ENCODE measurements around the gene TSPAN17.

TSPAN17 gene

GRCh38 chr5:176661676-176662075, 14.4 kb downstream of the TSPAN17 start:
- DNase-seq = no peak

DNA sequence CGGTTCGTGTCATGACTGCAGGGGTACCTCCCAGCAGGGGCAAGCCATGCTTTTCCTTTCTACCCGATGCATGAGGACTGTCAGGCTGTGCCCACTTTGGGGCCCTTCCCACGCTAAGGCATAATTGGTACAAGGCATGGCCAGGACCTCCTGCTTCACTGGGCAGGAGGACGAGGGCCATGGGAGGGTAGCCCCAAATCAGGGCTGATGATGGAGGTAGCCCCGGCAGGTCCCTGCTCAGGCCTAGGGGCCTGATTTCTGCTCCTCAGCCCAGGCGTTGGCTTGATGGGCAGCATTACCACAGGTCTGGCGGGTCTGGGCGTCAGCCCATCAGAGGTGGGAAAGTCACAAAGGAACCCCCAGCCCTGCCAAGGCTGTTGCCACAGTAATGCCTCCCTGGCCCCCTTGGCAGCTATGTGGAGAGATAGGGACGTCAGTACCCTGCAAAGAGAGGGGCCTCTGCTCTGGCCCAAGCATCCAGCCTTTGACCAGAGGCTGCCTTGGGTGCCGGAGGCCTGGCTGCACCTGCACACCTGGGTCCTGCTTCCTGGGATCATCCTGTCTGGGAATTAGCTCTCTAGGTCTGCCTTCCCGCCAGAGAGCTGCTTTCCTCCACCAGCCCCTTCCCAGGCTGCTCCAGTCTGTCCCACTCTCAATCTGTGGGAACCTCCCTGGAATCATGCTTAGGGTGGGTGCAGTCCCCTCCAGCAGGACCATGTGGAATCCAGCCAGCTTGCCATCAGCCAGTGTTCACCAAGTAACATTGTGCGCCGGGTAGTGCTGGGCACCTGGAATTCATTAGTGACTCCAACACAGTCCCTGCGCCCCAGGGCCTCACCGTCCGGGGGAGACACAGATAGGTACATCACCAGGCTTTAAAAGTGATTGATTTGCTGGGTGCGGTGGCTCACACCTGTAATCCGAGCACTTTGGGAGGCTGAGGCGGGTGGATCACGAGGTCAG, 15.4 kb downstream of the TSPAN17 start:
- no peak for DNase-seq

- no peak for DNase-seq
These were observed 16.3 kb downstream of the TSPAN17 start for GRCh38 chr5:176663566-176663965.

DNA sequence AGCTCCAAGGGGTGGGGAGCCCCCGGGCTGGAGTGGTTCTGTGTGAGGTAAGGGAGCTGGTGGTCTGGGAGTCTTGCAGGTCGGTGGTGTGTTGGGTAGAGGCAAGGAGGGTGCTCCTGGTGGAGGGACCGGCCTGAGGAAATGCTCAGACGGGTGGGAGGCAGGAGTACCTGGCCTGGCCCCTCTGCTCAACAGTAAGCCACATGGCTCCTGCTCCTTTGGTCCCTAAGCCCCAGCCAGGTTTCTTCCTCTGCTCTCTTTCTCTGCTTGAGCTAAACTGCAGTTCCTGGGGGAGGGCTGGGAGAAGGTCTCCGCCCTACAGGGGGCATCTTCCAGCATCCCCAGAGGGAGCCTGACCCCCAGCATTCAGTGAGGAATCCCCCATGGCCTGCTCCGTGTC, 17.2 kb downstream of the TSPAN17 start:
- no peak for DNase-seq

GRCh38 chr5:176664886-176665285, 17.6 kb downstream of the TSPAN17 start:
- no peak for DNase-seq

GRCh38 chr5:176665517-176665916, 18.2 kb downstream of the TSPAN17 start:
- no peak for DNase-seq

GRCh38 chr5:176667637-176668036, 20.4 kb downstream of the TSPAN17 start:
- DNase-seq = no peak

GRCh38 chr5:176670449-176670848, 23.2 kb downstream of the TSPAN17 start:
- DNase-seq = no peak

DNA sequence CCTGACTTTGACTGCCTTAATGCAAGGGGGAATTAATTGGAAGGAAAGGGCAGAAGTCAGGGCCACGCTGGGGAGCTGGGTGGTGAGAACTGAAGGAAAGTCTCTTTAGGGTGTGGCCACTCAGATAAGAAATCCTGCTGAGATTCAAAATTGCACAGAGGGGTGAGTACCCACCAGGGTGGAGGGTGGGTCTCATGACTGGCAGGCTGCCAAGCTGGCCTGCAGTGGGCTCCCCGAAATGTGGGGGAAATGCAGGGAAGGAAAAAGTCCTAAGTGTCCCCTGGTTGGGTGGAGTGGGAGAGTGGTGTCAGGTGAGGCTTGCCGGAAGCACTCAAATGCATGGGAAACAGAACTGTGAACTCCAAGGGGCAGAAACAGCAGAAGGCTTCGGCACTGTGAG, 24.1 kb downstream of the TSPAN17 start:
- no peak for DNase-seq

GRCh38 chr5:176671890-176672747, 24.8 kb downstream of the TSPAN17 start:
- no peak for DNase-seq

DNA sequence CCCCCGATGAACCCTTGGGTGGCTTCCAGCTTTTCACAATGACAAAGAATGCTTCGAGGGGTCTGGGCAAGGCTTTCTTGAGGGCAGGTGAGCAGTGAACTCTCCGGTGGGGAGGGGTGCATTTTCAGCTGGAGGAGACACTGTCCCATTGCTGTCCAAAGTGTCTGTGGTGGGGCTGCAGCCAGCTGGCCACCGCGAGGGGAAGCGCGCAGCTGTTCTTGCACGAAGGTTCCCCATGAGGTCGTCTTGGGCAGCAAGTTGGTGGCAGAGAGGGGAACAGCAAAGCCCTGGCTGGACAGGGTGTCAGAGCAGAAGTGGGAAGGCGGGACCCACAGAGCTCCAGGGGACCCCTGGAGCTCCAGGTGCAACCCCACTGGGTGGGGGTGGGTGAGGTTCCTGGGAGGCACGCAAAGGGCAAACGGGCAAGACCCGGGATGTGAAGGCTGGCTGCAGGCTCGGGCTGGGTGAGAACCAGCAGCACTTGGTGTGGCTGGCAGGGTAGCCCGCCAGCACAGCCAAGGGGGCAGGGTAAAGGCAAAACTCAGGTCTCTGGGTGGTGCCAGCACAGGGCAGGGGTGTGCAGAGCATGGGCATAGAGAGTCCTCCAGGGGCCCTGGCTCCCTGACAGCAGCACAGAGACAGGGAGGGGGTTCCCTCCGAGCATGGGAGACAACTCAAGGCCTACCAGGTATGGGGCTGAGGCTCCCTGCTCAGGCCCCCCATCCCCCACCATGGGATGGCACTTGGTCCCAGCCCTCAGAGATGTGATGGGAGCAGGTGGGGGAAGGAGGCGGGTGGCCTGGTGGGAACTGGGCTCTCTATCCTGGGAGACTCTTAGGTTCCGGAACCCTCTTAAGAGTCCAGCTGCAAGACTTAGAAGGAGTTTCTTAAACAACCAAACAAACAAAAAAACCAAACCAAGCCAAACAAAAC, 26.6 kb downstream of the TSPAN17 start:
- no peak for DNase-seq

GRCh38 chr5:176674799-176675198, 27.5 kb downstream of the TSPAN17 start:
- DNase-seq = no peak

GRCh38 chr5:176675676-176676360, 28.5 kb downstream of the TSPAN17 start:
- no peak for DNase-seq

- no peak for DNase-seq
These were observed 29.1 kb downstream of the TSPAN17 start for GRCh38 chr5:176676361-176676824.

- no peak for DNase-seq
These were observed 30.1 kb downstream of the TSPAN17 start for GRCh38 chr5:176677209-176677939.

- no peak for DNase-seq
These were observed 31.3 kb downstream of the TSPAN17 start for GRCh38 chr5:176678584-176678983.

DNA sequence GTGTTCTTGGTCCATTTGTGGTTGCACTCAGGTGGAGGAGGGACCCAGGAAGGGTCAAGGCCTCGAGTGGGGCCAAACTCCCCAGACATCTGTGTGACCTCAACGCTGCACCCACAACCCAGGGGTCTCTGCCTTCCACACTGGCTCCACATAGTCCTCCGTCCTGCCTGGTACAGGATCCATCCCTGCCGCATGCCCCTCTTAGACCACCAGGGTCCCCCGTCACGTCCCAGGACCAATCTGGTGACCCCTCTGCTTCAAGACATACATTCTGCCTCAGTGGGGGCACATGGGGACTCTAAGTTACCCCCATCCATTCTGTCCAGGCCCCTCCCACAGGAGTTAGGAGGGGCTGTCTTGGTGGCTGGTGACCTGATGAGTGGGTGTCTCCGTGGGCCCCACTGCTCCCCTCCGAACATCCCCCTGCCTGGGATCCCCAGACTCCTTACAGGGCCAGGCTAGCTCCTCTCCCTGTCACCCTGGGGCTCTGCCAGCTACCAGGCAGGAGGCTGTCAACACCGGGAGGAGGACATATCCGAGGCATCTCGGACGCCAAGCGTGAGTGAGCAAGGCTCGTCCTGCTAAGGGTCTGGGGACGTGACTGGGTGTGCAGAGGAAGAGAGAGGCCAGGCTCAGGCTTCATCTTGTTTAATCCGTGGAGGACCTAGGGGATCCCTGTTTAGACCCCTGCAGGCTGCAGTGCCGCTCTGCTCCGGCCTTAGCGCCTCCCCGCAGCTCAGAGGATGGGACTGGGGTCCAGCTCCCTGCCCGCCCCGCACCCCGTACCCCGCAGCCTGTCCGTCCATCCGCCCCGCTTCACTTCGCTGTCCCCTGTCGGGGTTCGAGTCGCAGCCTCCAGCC, 32.3 kb downstream of the TSPAN17 start:
- no peak for DNase-seq

DNA sequence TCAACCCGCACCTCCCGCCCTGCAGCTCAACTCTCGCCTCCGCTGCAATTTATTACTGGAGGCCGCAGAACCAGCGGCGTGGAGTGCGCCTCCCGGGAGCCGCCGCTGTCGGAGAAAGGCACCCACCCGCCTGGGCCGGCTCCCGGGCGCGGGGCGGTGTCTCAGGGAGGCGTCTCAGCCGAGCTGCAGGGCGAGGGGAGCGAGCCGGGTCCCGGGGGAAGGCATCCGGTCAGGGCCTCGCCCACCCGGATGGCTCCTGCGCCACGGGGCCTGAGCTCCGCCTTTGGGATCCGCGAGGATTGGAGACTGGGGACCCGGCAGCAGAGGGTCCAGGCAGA, 32.9 kb downstream of the TSPAN17 start:
- DNase-seq = no peak

- no peak for DNase-seq
These were observed 34.8 kb downstream of the TSPAN17 start for GRCh38 chr5:176682016-176682531.

DNA sequence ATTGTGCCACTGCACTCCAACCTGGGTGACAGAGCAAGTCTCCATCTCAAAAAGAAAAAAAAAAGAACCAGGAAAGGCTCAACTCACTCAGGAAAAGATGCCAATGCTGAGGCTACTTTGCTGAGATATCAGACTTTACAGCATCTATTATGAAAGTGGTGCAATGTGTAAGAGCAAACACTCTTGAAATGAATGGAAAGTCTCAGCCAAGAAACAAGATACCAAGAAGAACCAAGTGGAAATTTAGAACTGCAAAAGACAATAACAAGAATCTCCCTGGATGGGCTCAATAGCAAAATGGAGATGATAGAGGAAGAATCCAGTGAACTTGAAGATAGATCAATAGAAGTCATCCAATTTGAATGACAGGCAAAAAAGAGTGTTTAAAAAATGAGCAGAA, 37.7 kb downstream of the TSPAN17 start:
- no peak for DNase-seq
